Measurements from ENCODE around the gene SEMA5B. TPM values are rescaled to one million over a fixed set of nuclear protein-coding genes. Genes with fewer than 3 reads are reported as not detected.

Gene SEMA5B
- total and polyA plus RNA-seq, 12 donors: 1.3 to 12.7 (median 7.4) TPM

DNA sequence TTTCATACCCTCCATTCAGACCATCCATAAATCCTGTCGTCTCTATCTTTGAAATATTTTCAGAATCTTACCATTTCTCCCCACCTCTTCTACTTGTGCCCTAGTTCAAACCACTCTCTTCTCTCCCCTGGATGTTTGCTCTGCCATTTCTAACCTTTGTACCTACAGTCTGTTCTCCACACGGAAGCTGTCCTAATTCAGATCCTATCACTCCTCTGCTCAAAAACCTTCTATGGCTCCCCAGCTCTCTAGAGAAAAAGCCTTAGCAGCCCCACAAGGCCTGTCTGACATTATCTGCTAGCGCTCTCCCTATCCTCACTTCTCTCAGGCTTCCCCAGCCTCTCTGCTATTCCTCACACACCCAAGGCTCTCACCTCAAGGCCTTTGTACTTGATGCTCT is 4.5 kb upstream of the SEMA5B start:
- TF ChIP-seq, protein P1, sequence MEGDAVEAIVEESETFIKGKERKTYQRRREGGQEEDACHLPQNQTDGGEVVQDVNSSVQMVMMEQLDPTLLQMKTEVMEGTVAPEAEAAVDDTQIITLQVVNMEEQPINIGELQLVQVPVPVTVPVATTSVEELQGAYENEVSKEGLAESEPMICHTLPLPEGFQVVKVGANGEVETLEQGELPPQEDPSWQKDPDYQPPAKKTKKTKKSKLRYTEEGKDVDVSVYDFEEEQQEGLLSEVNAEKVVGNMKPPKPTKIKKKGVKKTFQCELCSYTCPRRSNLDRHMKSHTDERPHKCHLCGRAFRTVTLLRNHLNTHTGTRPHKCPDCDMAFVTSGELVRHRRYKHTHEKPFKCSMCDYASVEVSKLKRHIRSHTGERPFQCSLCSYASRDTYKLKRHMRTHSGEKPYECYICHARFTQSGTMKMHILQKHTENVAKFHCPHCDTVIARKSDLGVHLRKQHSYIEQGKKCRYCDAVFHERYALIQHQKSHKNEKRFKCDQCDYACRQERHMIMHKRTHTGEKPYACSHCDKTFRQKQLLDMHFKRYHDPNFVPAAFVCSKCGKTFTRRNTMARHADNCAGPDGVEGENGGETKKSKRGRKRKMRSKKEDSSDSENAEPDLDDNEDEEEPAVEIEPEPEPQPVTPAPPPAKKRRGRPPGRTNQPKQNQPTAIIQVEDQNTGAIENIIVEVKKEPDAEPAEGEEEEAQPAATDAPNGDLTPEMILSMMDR (IDR thresholded peaks at IDR 0.05): no peak
- Histone ChIP-seq H3K27ac (no peak overlapping the region), H3K9me3 (no peaks in the 10 kb centered on the region), H3K27me3 (peaks cover 0 to 45% (median 4%) of the 10 kb centered on the region in 7 donors), H3K36me3 (no peaks in the 10 kb centered on the region), H3K4me1 (peaks cover 5 to 34% (median 24%) of the 10 kb centered on the region in 9 donors), H3K4me3 (no peak overlapping the region)
- DNase-seq: no peak
- intact Hi-C loops (cut with DNase I): loop anchor here in 5 of 10 donors (10.0 kb wide), 3 partner anchors 173 to 277 kb away; partner anchors contain the start of gene SEC22A (in 1 of the 5)
- WGBS, 2 donors: 84 to 88% methylated on average over 3 of the region's 3 CpGs
- no peak for ATAC-seq

DNA sequence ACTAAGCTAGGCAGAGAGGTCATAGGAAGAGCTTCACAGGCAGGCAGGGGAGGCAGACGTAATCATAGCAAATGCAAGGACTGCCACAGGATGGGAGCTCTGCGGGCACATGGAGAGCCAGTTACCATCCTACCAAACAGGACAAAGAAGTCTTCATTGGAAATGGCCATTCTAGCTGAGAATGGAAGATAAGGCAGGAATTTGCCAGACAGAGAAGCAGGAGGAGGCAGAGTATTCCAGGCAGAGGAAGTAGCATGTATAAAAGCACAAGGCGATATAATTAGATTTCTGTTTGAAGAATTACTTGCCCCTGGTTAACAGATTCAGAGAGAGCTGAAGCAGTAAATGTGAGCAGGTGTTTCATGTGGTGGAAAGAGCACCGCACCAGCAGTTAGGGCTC is 3.5 kb upstream of the SEMA5B start:
- H3K9me3 ChIP-seq: no peaks in the 10 kb centered on the region
- H3K4me1 ChIP-seq: peaks cover 9 to 44% (median 29%) of the 10 kb centered on the region in 9 donors
- H3K36me3 ChIP-seq: no peaks in the 10 kb centered on the region
- H3K27me3 ChIP-seq: peaks cover 0 to 55% (median 13%) of the 10 kb centered on the region in 7 donors
- TF ChIP-seq, protein P1 (IDR thresholded peaks at IDR 0.05): no peak
- intact Hi-C loops (cut with DNase I): loop anchor here in 5 of 10 donors (10.0 kb wide), 3 partner anchors 174 to 276 kb away; partner anchors contain the start of gene SEC22A (in 1 of the 5)
- no peak overlapping the region for H3K4me3 ChIP-seq
- DNase-seq: no peak
- no peak overlapping the region for H3K27ac ChIP-seq
- no peak for ATAC-seq
- WGBS, 2 donors: 63 to 66% methylated on average over 4 of the region's 4 CpGs

DNA sequence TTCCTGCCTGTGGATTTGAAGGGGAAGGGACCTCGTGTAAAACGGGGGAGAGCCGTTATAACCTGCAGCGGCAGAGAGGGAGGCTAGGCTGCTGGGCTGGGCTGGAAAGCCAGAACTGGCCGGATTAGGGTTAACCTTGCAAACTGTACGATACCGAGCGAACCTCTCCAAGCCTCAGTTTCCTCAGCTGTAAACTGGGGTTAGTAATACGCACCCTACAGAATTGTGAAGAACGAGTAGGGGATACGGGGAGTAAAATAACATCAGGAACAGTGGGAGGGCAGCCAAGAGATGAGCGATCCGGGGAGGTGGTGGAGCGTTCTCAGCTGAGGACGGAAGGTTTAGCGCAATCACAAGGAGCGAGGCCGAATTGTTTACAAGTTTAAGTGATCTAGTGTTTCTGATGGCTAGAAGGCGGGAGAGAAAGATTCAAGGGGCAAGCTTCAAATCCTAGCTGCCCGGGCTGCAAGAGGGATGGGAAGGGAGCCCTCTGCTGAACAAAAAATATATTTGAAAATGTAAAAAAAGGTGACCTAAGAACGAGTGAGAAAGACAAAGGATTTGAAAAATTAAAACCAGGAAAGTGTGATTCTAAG is 768 bp upstream of the SEMA5B start:
- H3K9me3 ChIP-seq: no peaks in the 10 kb centered on the region
- no peaks in the 10 kb centered on the region for H3K36me3 ChIP-seq
- intact Hi-C loops (cut with DNase I): loop anchor here in 9 of 10 donors (1.0 to 10.0 kb wide), 11 partner anchors 46 to 1484 kb away; partner anchors contain the start of gene POLQ (in 1 of the 9)
- TF ChIP-seq, protein P1 (IDR thresholded peaks at IDR 0.05): peak; percentile 29 to 71 (median 55)
- WGBS, 2 donors: 2 to 3% methylated on average over 21 of the region's 21 CpGs
- peak overlapping the region in 7 of 10 donors; percentile 8 to 75 (median 53) for H3K27ac ChIP-seq
- peaks cover 9 to 47% (median 30%) of the 10 kb centered on the region in 9 donors for H3K4me1 ChIP-seq
- peaks cover 0 to 82% (median 17%) of the 10 kb centered on the region in 7 donors for H3K27me3 ChIP-seq
- H3K4me3 ChIP-seq: peak overlapping the region; percentile 40 to 82 (median 68)
- DNase-seq (peak in 1 of 2 donors; percentile 46), ATAC-seq (peak; percentile 7 to 62 (median 50))

DNA sequence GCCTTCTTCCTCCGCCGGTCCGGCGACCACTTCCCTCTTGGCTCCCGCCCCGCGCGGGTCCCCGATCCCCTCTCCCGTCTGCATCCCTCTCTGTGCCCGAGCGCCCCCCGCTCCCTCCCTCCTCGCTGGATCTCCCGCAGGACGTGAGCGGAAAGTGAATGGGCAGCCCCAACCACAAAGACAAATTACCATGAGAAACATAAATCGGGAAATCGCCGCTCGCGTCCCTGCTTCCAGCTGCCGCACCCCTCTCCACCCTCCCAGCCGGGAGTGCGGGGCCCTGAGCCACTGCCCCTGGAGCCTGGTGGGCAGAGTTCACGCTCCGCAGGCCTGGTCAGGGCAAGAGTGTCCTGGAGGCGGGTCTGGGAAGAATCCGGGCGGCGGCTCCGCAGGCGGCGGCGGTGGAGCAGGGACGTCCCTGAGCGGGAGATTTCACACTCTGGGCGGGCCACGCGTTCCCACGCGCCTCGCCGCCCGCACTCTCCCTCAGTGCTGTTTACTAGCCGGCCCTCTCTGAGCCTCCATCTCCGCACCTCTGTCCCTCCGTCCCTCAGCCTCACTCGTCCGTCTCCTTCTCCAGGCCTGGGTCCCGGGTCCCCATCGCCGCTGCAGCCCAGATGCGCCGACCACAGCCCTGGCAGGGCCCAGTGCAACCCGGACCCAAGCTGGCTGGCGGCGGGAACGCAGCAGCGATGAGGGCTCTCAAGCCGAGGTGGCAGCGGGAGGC is 835 bp downstream of the SEMA5B start:
- WGBS, 2 donors: 1% methylated on average over 56 to 62 of the region's 62 CpGs
- TF ChIP-seq, protein P1 (IDR thresholded peaks at IDR 0.05): no peak
- H3K27me3 ChIP-seq: peaks cover 0 to 93% (median 17%) of the 10 kb centered on the region in 7 donors
- ATAC-seq (peak in 7 of 8 donors; percentile 26 to 68 (median 61)), DNase-seq (peak; percentile 22 to 43)
- H3K27ac ChIP-seq: peak overlapping the region in 7 of 10 donors; percentile 8 to 75 (median 55)
- H3K4me1 ChIP-seq: peaks cover 9 to 53% (median 30%) of the 10 kb centered on the region in 9 donors
- H3K36me3 ChIP-seq: no peaks in the 10 kb centered on the region
- peak overlapping the region; percentile 40 to 82 (median 68) for H3K4me3 ChIP-seq
- no peaks in the 10 kb centered on the region for H3K9me3 ChIP-seq
- intact Hi-C loops (cut with DNase I): loop anchor here in 8 of 10 donors (2.0 to 10.0 kb wide), 11 partner anchors 44 to 1482 kb away; partner anchors contain the start of gene POLQ (in 1 of the 8)
